Right lobe of liver (tissue), 6 donors: ENCODE results near the gene FGFR2. TPM values are rescaled to one million over a fixed set of nuclear protein-coding genes. Genes with fewer than 3 reads are reported as not detected.
"Not testable (repeated sequence)": the region's sequence is repeated elsewhere in the genome, so short reads cannot be mapped to it uniquely, and the experiment has no call there.

Source experiments
- ATAC-seq, 4 donors: fragments of 200-7000 bp; cut with Tn5 transposase; one replicate each; pipeline ENCODE4 v1.9.1; 2020; ENCODE audit warnings: mild to moderate bottlenecking in 4 of 4, moderate library complexity in 4 of 4
- DNase-seq, 3 donors: peaks; one replicate each; pipeline ENCODE4 v3.0.0-alpha.2; 2020
- H3K27ac ChIP-seq, 3 donors: fragments of 200-600 bp; one replicate each; pipeline ENCODE4 v1.8.0; 2022
- H3K27me3 ChIP-seq, 2 donors: fragments of 200-600 bp; one replicate each; pipeline ENCODE4 v1.8.0; 2022
- H3K36me3 ChIP-seq, 4 donors: fragments of 200-600 bp; sonication (generic) in 1 of 4; one replicate each; pipeline versions ENCODE4 v1.5.1 to v1.8.0; 2017 to 2022; ENCODE audit warnings: control low read depth in 1 of 4
- H3K4me1 ChIP-seq, 4 donors: fragments of 200-600 bp; sonication (generic) in 1 of 4; one replicate each; pipeline versions ENCODE4 v1.5.1 to v1.8.0; 2017 to 2022; ENCODE audit warnings: control low read depth in 1 of 4
- H3K4me3 ChIP-seq, 3 donors: fragments of 200-600 bp; one replicate each; pipeline ENCODE4 v1.8.0; 2022
- H3K9me3 ChIP-seq, 4 donors: fragments of 200-600 bp; sonication (generic) in 1 of 4; one replicate each; pipeline versions ENCODE4 v1.5.1 to v1.8.0; 2017 to 2022; ENCODE audit warnings: control low read depth in 1 of 4
- CTCF ChIP-seq, 4 donors: fragments of 200-600 bp in 3 of 4; fragments of 450-650 bp in 1 of 4; IDR thresholded peaks; one replicate each; pipeline versions ENCODE4 v1.5.1 to v1.8.0; 2016 to 2022; ENCODE audit warnings: antibody characterized with exemption in 4 of 4, mild to moderate bottlenecking in 2 of 4
- POLR2A ChIP-seq: fragments of 450-650 bp; IDR thresholded peaks from one replicate; pipeline ENCODE4 v1.6.1; 2017; ENCODE audit warnings: antibody characterized with exemption, mild to moderate bottlenecking
- WGBS: methylation state at CpG from one replicate; pipeline ENCODE4 v1.1.6; 2018; ENCODE audit warnings: low coverage, low lambda C conversion rate; ENCODE audit not compliant: insufficient coverage; ENCODE audit errors: missing lambda C conversion rate; 5-methylcytosine and 5-hydroxymethylcytosine counted together
- intact Hi-C, 2 donors: fragments of 100-400 bp; cut with DNase I; formaldehyde crosslinking; loops; one replicate each; pipeline versions ENCODE4 v1.11.2 to v1.14.1; 2022
- total RNA-seq, 6 experiments: library from RNA; depleted of rRNA in 2 of 6; stranded (reverse); fragments of >200 nt in 2 of 6; fragmentation: NEBNext Ultra II Directional in 3 of 6; extraction: Animal tissue kit (Norgen Biotek cat#: 25700) in 3 of 6; gene quantifications; one replicate each; pipeline versions ENCODE4 v1.1.0 to v1.2.4, GENCODE V29; 2016 to 2023
- donor health status: DM: no; HTN: yes; CAD: no.
- donor health status: DM: no; HTN: no; CAD: no.
- donor health status: DM: no; HTN: no; CAD: no.
- donor health status: DM: no; HTN: yes; CAD: no.
- donor health status: DM: no; HTN: yes; CAD: no.

FGFR2 gene
- total RNA-seq, 6 experiments from 2014 or later = 14.4 to 33.7 (median 23.0) TPM

GRCh38 chr10:121521794-121522556, 76.3 kb downstream of the FGFR2 start:
- Histone ChIP-seq H3K36me3 (no peaks in the 10 kb centered on the region), H3K27me3 (no peaks in the 10 kb centered on the region), H3K4me3 (no peak overlapping the region), H3K4me1 (peaks cover 0 to 5% (median 0%) of the 10 kb centered on the region in 4 donors), H3K27ac (no peak overlapping the region), H3K9me3 (no peaks in the 10 kb centered on the region)
- no peak for TF ChIP-seq POLR2A
- no peak for TF ChIP-seq CTCF (IDR thresholded peaks at IDR 0.05)
- ATAC-seq = no peak
- DNase-seq = no peak
- intact Hi-C loops = no loop called here
- 78% methylated on average over 11 of the region's 11 CpGs for WGBS

- H3K27ac ChIP-seq, intact Hi-C loops, ATAC-seq, H3K36me3 ChIP-seq, H3K9me3 ChIP-seq, H3K4me3 ChIP-seq, H3K4me1 ChIP-seq, H3K27me3 ChIP-seq, DNase-seq: not testable (repeated sequence)
- WGBS = 88% methylated on average over 6 of the region's 6 CpGs
Measured at GRCh38 chr10:121520526-121520925, 77.7 kb downstream of the FGFR2 start.

- no peaks in the 10 kb centered on the region for H3K27me3 ChIP-seq
- no peak overlapping the region for H3K4me3 ChIP-seq
- no peak overlapping the region for H3K27ac ChIP-seq
- intact Hi-C loops = no loop called here
- 71% methylated on average over 14 of the region's 17 CpGs for WGBS
- H3K4me1 ChIP-seq = peaks cover 0 to 3% (median 0%) of the 10 kb centered on the region in 4 donors
- TF ChIP-seq POLR2A (no peak), CTCF (IDR thresholded peaks at IDR 0.05) (no peak)
- no peaks in the 10 kb centered on the region for H3K36me3 ChIP-seq
- H3K9me3 ChIP-seq = no peaks in the 10 kb centered on the region
- ATAC-seq (no peak), DNase-seq (no peak)
Measured at GRCh38 chr10:121519901-121520493, 78.2 kb downstream of the FGFR2 start.

- 55% methylated on average over 5 of the region's 5 CpGs for WGBS
- Histone ChIP-seq H3K9me3 (no peaks in the 10 kb centered on the region), H3K36me3 (no peaks in the 10 kb centered on the region), H3K27ac (no peak overlapping the region), H3K4me3 (no peak overlapping the region), H3K4me1 (no peaks in the 10 kb centered on the region), H3K27me3 (no peaks in the 10 kb centered on the region)
- ATAC-seq (no peak), DNase-seq (no peak)
- TF ChIP-seq POLR2A (no peak), CTCF (IDR thresholded peaks at IDR 0.05) (no peak)
- intact Hi-C loops = no loop called here
Measured at GRCh38 chr10:121519411-121519810, 78.8 kb downstream of the FGFR2 start.

- Histone ChIP-seq H3K4me3 (no peak overlapping the region), H3K4me1 (no peaks in the 10 kb centered on the region), H3K27me3 (no peaks in the 10 kb centered on the region), H3K36me3 (no peaks in the 10 kb centered on the region), H3K27ac (no peak overlapping the region), H3K9me3 (no peaks in the 10 kb centered on the region)
- WGBS = 63% methylated on average over 4 of the region's 4 CpGs
- ATAC-seq = no peak
- DNase-seq = no peak
- TF ChIP-seq POLR2A (no peak), CTCF (IDR thresholded peaks at IDR 0.05) (no peak)
- intact Hi-C loops = no loop called here
Measured at GRCh38 chr10:121518333-121518732, 79.9 kb downstream of the FGFR2 start.
